ENCODE data around the gene ARSA.

DNA sequence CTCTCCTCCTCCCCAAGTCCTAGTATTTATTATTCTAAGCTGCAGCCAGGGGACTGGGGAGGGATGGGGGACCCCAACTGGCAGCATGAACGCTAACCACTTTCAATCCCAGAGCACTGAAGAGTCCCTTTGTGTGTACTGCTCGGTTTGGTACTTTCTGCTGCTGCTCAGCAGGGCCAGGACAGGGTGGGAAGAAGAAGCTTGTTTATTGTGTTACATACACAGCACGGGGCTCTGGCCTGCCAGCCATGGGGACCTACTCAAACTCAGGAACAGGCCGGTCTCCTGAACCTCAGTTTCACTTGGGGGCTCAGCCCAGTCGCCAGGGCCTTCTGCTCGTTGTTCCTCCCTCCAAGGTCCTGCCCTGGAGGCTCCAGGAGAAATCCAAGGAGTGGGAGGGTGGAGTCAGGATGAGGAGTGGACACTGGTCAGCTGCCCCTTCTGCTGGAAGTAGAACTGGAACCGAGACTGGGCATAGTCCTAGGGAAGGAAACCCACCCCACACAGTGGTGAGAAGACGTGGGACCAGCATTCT, 49.1 kb downstream of the ARSA start:
- TF ChIP-seq NFATC3 (CRISPR knock-in tag; IDR thresholded peaks at IDR 0.05): no peak
- no peak for TF ChIP-seq LCORL (IDR thresholded peaks at IDR 0.05)
- TF ChIP-seq LCORL (CRISPR knock-in tag; IDR thresholded peaks at IDR 0.05): no peak
- no peak for TF ChIP-seq RXRA (CRISPR knock-in tag; IDR thresholded peaks at IDR 0.05)
- TF ChIP-seq, protein P1, sequence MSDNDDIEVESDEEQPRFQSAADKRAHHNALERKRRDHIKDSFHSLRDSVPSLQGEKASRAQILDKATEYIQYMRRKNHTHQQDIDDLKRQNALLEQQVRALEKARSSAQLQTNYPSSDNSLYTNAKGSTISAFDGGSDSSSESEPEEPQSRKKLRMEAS (IDR thresholded peaks at IDR 0.05): no peak
- TF ChIP-seq IKZF1 (IDR thresholded peaks at IDR 0.05): no peak
- TF ChIP-seq, protein P2, sequence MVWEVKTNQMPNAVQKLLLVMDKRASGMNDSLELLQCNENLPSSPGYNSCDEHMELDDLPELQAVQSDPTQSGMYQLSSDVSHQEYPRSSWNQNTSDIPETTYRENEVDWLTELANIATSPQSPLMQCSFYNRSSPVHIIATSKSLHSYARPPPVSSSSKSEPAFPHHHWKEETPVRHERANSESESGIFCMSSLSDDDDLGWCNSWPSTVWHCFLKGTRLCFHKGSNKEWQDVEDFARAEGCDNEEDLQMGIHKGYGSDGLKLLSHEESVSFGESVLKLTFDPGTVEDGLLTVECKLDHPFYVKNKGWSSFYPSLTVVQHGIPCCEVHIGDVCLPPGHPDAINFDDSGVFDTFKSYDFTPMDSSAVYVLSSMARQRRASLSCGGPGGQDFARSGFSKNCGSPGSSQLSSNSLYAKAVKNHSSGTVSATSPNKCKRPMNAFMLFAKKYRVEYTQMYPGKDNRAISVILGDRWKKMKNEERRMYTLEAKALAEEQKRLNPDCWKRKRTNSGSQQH (CRISPR knock-in tag; IDR thresholded peaks at IDR 0.05; ENCODE audit: low read depth): no peak
- no peak for TF ChIP-seq FOXC1 (CRISPR knock-in tag; IDR thresholded peaks at IDR 0.05; ENCODE audit: borderline replicate concordance)
- no peak for TF ChIP-seq U2AF1 (optimal IDR thresholded peaks at IDR 0.05; ENCODE audit: low read depth, low read length)
- TF ChIP-seq KLF15 (CRISPR knock-in tag; IDR thresholded peaks at IDR 0.05; ENCODE audit: borderline replicate concordance): no peak
- no peak for TF ChIP-seq GABPA (IDR thresholded peaks at IDR 0.05; ENCODE audit: low read depth, low read length)
- no peak for TF ChIP-seq GABPA (CRISPR knock-in tag; IDR thresholded peaks at IDR 0.05; ENCODE audit: low read depth)
- no peak for TF ChIP-seq HMGA1 (CRISPR knock-in tag; conservative IDR thresholded peaks at IDR 0.05)
- TF ChIP-seq ARNTL (CRISPR knock-in tag; IDR thresholded peaks at IDR 0.05): no peak
- TF ChIP-seq ZNF660 (CRISPR knock-in tag; IDR thresholded peaks at IDR 0.05; ENCODE audit: borderline replicate concordance, low read depth): no peak
- TF ChIP-seq MYC (CRISPR knock-in tag; IDR thresholded peaks at IDR 0.05; ENCODE audit: borderline replicate concordance): no peak

Measured in HepG2 (cell line).